ENCODE data around the gene SV2C. TPM values are rescaled to one million over a fixed set of nuclear protein-coding genes. Genes with fewer than 3 reads are reported as not detected.

The SV2C gene
- total RNA-seq, 1 experiment from 2014 or later, result 0.09 TPM

DNA sequence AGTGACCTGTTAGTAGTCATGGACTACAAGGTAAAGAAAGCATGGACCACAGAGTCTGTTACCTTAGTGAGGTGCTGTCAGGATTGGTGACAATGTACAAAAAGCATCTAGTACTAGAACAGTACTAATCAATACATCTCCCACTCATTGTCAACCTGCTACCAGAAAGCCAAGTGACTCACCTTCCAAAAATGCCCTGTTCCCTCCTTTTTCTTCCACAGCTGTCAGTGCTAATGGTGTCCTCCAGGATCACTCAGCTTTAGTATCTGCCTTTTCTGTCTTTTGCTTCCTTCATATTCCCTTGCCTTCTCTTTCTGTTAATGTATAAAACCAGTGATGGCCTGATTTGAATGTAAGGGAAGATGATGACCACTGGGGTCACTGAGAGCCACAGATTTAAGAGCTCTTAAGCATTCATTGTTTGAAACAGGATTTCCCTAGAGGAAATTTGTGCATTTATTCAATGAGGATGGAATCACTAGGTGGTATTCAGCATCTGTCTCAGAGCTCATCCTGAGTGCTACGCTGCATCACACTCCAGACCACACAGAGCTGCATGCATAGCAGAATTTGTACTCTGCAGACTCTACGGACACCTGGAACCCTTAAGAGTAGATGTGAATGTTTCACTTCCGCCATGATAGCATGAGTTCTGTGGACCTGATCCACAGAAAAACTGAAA lies 71.0 kb downstream of the SV2C start (continued):
- TF ChIP-seq, protein P1, sequence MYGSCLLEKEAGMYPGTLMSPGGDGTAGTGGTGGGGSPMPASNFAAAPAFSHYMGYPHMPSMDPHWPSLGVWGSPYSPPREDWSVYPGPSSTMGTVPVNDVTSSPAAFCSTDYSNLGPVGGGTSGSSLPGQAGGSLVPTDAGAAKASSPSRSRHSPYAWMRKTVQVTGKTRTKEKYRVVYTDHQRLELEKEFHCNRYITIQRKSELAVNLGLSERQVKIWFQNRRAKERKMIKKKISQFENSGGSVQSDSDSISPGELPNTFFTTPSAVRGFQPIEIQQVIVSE (CRISPR knock-in tag; IDR thresholded peaks at IDR 0.05; ENCODE audit: borderline replicate concordance), result no peak
- TF ChIP-seq, protein P2, sequence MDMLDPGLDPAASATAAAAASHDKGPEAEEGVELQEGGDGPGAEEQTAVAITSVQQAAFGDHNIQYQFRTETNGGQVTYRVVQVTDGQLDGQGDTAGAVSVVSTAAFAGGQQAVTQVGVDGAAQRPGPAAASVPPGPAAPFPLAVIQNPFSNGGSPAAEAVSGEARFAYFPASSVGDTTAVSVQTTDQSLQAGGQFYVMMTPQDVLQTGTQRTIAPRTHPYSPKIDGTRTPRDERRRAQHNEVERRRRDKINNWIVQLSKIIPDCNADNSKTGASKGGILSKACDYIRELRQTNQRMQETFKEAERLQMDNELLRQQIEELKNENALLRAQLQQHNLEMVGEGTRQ (CRISPR knock-in tag; IDR thresholded peaks at IDR 0.05), result no peak
- TF ChIP-seq, protein P3, sequence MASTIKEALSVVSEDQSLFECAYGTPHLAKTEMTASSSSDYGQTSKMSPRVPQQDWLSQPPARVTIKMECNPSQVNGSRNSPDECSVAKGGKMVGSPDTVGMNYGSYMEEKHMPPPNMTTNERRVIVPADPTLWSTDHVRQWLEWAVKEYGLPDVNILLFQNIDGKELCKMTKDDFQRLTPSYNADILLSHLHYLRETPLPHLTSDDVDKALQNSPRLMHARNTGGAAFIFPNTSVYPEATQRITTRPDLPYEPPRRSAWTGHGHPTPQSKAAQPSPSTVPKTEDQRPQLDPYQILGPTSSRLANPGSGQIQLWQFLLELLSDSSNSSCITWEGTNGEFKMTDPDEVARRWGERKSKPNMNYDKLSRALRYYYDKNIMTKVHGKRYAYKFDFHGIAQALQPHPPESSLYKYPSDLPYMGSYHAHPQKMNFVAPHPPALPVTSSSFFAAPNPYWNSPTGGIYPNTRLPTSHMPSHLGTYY (CRISPR knock-in tag; IDR thresholded peaks at IDR 0.05), result no peak
- TF ChIP-seq ZNF232 (CRISPR knock-in tag; IDR thresholded peaks at IDR 0.05) (no peak), ATF1 (CRISPR knock-in tag; IDR thresholded peaks at IDR 0.05) (no peak), ZNF317 (CRISPR knock-in tag; IDR thresholded peaks at IDR 0.05; ENCODE audit: borderline replicate concordance, low read depth) (no peak), CREM (CRISPR knock-in tag; IDR thresholded peaks at IDR 0.05) (no peak)
- TF ChIP-seq, protein P4, sequence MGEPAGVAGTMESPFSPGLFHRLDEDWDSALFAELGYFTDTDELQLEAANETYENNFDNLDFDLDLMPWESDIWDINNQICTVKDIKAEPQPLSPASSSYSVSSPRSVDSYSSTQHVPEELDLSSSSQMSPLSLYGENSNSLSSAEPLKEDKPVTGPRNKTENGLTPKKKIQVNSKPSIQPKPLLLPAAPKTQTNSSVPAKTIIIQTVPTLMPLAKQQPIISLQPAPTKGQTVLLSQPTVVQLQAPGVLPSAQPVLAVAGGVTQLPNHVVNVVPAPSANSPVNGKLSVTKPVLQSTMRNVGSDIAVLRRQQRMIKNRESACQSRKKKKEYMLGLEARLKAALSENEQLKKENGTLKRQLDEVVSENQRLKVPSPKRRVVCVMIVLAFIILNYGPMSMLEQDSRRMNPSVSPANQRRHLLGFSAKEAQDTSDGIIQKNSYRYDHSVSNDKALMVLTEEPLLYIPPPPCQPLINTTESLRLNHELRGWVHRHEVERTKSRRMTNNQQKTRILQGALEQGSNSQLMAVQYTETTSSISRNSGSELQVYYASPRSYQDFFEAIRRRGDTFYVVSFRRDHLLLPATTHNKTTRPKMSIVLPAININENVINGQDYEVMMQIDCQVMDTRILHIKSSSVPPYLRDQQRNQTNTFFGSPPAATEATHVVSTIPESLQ (CRISPR knock-in tag; IDR thresholded peaks at IDR 0.05), result no peak
- TF ChIP-seq, protein P5, sequence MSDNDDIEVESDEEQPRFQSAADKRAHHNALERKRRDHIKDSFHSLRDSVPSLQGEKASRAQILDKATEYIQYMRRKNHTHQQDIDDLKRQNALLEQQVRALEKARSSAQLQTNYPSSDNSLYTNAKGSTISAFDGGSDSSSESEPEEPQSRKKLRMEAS (CRISPR knock-in tag; IDR thresholded peaks at IDR 0.05), result no peak
- TF ChIP-seq, protein P6, sequence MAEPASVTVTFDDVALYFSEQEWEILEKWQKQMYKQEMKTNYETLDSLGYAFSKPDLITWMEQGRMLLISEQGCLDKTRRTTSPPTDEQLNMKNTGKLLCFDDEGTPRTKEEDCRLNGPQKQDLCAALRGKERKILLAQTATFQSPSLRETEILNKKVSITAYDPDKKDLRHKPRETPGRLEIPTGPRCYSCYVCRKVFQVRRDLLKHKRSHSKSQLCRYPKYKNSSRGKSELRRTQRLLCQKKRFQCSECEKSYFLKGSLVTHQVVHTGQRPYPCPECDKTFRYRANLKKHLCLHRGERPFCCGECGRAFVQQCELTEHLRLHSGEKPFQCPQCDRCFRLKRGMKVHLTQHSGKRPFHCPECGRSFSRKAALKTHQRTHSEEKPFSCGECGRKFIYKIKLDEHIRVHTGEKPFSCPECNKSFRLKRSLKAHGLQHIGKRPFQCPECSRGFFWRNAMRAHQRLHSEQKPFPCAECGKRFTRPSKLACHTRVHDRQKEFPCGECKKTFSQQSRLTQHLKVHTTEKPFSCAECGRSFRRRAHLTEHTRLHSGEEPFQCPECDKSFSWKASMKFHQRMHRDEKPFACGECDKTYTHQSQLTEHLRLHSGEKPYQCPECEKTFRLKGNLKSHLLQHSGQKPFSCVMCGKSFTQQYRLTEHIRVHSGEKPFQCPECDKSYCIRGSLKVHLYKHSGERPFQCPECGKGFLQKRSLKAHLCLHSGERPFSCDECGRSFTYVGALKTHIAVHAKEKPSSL (CRISPR knock-in tag; conservative IDR thresholded peaks at IDR 0.05), result no peak

DNA sequence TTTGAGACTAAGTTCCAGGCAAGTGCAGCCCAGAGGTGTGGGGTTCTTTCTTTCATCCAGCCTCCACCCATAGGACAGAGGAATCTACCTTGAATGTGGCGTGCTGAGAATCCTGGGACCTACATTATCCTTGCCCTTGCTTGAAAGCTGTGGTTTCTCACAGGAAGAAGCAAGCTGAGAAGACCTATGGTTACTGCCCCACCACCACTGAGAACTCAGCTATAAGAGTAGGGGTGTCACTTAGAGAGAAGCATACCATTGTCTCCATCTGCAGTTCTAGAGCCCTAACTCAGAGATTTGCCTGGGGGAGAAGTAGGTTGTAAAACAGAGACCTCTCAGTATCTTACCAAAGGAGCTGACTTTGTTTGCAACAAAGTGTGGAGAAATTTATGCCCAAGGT lies 72.4 kb downstream of the SV2C start:
- ATAC-seq (no peak), DNase-seq (ENCODE audit: low spot score) (no peak)
- Mint-ChIP-seq H3K4me3 (no peak overlapping the region), H3K27ac (no peak overlapping the region), H3K4me1 (peaks cover 15% of the 10 kb centered on the region), H3K9me3 (no peaks in the 10 kb centered on the region), H3K36me3 (no peaks in the 10 kb centered on the region), H3K27me3 (ENCODE audit: low read depth) (peaks cover 4% of the 10 kb centered on the region)
- ChIA-PET POLR2A (no interaction called here), CTCF (interaction anchor here (0.9 to 3.8 kb wide), 3 partner anchors 10 to 20 kb away, joined by 6 to 21 read pairs (median 11); no protein-coding TSS in a partner anchor)
- no peak for TF ChIP-seq ZNF263 (CRISPR knock-in tag; IDR thresholded peaks at IDR 0.05; ENCODE audit: low read depth)
- TF ChIP-seq, protein P7, sequence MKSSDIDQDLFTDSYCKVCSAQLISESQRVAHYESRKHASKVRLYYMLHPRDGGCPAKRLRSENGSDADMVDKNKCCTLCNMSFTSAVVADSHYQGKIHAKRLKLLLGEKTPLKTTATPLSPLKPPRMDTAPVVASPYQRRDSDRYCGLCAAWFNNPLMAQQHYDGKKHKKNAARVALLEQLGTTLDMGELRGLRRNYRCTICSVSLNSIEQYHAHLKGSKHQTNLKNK (CRISPR knock-in tag; IDR thresholded peaks at IDR 0.05), result no peak
- TF ChIP-seq, protein P8, sequence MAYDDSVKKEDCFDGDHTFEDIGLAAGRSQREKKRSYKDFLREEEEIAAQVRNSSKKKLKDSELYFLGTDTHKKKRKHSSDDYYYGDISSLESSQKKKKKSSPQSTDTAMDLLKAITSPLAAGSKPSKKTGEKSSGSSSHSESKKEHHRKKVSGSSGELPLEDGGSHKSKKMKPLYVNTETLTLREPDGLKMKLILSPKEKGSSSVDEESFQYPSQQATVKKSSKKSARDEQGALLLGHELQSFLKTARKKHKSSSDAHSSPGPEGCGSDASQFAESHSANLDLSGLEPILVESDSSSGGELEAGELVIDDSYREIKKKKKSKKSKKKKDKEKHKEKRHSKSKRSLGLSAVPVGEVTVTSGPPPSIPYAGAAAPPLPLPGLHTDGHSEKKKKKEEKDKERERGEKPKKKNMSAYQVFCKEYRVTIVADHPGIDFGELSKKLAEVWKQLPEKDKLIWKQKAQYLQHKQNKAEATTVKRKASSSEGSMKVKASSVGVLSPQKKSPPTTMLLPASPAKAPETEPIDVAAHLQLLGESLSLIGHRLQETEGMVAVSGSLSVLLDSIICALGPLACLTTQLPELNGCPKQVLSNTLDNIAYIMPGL (CRISPR knock-in tag; IDR thresholded peaks at IDR 0.05), result no peak
- TF ChIP-seq, protein P9, sequence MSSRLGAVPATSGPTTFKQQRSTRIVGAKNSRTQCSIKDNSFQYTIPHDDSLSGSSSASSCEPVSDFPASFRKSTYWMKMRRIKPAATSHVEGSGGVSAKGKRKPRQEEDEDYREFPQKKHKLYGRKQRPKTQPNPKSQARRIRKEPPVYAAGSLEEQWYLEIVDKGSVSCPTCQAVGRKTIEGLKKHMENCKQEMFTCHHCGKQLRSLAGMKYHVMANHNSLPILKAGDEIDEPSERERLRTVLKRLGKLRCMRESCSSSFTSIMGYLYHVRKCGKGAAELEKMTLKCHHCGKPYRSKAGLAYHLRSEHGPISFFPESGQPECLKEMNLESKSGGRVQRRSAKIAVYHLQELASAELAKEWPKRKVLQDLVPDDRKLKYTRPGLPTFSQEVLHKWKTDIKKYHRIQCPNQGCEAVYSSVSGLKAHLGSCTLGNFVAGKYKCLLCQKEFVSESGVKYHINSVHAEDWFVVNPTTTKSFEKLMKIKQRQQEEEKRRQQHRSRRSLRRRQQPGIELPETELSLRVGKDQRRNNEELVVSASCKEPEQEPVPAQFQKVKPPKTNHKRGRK (CRISPR knock-in tag; IDR thresholded peaks at IDR 0.05; ENCODE audit: borderline replicate concordance), result no peak
